ENCODE measurements around the gene HDAC1.

DNA sequence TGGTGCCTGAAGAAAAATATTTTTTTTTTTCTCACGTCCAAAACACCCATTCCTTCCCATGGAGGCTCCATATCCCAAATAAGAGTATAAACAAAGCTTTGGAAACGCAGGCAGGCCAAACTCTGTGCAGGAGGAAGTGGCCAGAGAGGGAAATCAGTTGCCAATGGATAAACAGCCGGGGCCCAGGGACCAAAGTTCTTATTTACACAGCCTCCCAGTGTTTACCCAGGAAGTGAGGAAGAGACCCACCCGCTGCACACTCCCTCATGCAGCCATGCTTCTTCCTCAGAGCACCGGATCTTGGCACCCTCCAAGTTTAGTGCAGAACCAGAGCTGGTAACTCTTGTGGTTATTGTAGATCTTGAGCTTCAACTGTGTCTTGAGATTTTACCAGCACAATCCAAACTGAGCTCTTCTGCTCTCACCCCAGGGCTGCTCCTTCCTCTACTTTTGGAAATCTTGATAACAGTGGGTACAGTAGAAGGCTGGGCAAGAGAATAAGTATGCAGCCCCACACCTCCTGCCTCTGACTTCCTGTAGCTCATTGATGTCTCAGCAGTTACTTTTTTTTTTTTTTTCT, 29.9 kb downstream of the HDAC1 start:
- TF ChIP-seq REST (IDR thresholded peaks at IDR 0.05; ENCODE audit: borderline replicate concordance in 1 of 2, low read depth in 1 of 2, low read length in 2 of 2) (peak in 1 of 2 experiments; percentile 67; a peak in 2 of 4 replicates), ARNT (IDR thresholded peaks at IDR 0.05) (no peak), RBM39 (IDR thresholded peaks at IDR 0.05; ENCODE audit: low read depth, low read length, poor library complexity, severe bottlenecking) (no peak), SMC3 (IDR thresholded peaks at IDR 0.05; ENCODE audit: low read length) (no peak), EP300 (IDR thresholded peaks at IDR 0.05; ENCODE audit: low read depth in 2 of 2, low read length in 2 of 2) (peak in 1 of 2 experiments; percentile 89; a peak in 2 of 4 replicates), EP300 (CRISPR knock-in tag; IDR thresholded peaks at IDR 0.05; ENCODE audit: borderline replicate concordance) (peak; percentile 86), KAT2B (IDR thresholded peaks at IDR 0.05; ENCODE audit: borderline replicate concordance, low read depth, low read length) (no peak), CEBPB (IDR thresholded peaks at IDR 0.05; ENCODE audit: borderline replicate concordance, low read depth, low read length) (no peak), RAD51 (IDR thresholded peaks at IDR 0.05; ENCODE audit: borderline replicate concordance) (no peak), HIVEP1 (CRISPR knock-in tag; IDR thresholded peaks at IDR 0.05) (no peak), ZSCAN5A (CRISPR knock-in tag; IDR thresholded peaks at IDR 0.05; ENCODE audit: borderline replicate concordance) (no peak), CTCF (CRISPR knock-in tag; IDR thresholded peaks at IDR 0.05) (no peak), SNAI1 (CRISPR knock-in tag; IDR thresholded peaks at IDR 0.05; ENCODE audit: borderline replicate concordance) (no peak), ATF1 (CRISPR knock-in tag; IDR thresholded peaks at IDR 0.05) (peak; percentile 25; the same call in 1 of the 2 replicates), YY1 (IDR thresholded peaks at IDR 0.05; ENCODE audit: insufficient read depth, insufficient replicate concordance, low read depth, low read length) (peak; percentile 78)

Data from HepG2 (cell line).